ENCODE measurements around the gene MRPL52. TPM values are rescaled to one million over a fixed set of nuclear protein-coding genes. Genes with fewer than 3 reads are reported as not detected.

The MRPL52 gene
- total RNA-seq, 1 experiment from 2014 or later: 134 TPM

DNA sequence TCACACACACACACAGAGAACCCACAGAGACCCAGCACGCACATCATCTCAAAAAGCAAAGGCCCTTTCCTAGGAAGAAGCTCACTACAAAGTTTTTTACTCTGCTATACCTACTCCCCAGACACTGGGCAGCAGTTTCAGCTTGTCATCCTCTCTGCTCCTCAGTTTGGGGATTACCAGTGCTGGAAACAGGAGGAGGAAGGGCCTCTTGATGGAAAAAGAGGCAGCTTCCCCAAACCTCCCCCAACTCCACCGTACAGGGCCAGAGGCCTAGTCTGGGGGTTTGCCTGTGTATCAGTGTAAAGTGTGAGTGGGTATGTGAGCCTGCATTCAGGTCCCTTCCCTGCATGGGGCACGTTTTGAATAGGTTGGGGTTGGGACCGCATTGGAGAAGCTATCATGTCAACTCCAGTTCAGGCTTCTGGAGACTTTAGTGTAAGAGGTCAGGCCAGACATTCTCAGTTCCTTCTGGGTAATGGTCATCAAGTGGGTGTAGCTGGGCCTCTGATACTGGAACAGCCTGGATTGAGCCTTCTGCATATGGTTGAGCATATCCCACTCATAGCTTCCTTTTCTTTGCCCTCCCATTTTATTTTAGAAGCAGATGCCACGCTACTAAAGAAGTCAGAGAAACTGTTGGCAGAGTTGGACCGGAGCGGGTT is 54.5 kb downstream of the MRPL52 start:
- no peaks in the 10 kb centered on the region; the same call in 1 of the 2 replicates for H3K79me2 ChIP-seq (ENCODE audit: insufficient read depth, low read length)
- no peak for TF ChIP-seq POLR2AphosphoS5 (IDR thresholded peaks at IDR 0.05; ENCODE audit: low read depth, low read length)
- no peak for TF ChIP-seq CEBPB (IDR thresholded peaks at IDR 0.05; ENCODE audit: low read depth)
- H4K20me1 ChIP-seq (ENCODE audit: insufficient read depth): no peaks in the 10 kb centered on the region
- POLR2A ChIA-PET: interaction anchor here (0.9 to 4.7 kb wide), 2 partner anchors 12 to 34 kb away, joined by 3 to 24 read pairs; partner anchors contain the start of gene LRP10
- no peak overlapping the region for H3K4me2 ChIP-seq (ENCODE audit: low read length)
- H3K27me3 ChIP-seq (ENCODE audit: insufficient read depth, low read length): no peaks in the 10 kb centered on the region
- H3K27ac ChIP-seq (ENCODE audit: low read depth, low read length): no peak overlapping the region
- H2AFZ ChIP-seq (ENCODE audit: low read depth, low read length, poor library complexity, severe bottlenecking): no peak overlapping the region
- H3K36me3 ChIP-seq (ENCODE audit: control insufficient read depth in 1 of 2, insufficient read depth in 2 of 2, low read length in 2 of 2): no peaks in the 10 kb centered on the region
- no peaks in the 10 kb centered on the region for H3K9me3 ChIP-seq (ENCODE audit: control insufficient read depth in 1 of 2, insufficient read depth in 1 of 2, low read depth in 1 of 2, low read length in 2 of 2)
- H3K4me3 ChIP-seq (replicated peaks in 1 of 2; ENCODE audit: low read depth in 1 of 2, low read length in 2 of 2): no peak overlapping the region
- ATAC-seq (no peak), DNase-seq (ENCODE audit: low read depth, low spot score) (no peak)
- no TSS peak for BruUV-seq (replicated peaks)
- no peaks in the 10 kb centered on the region for H3K9me2 ChIP-seq (ENCODE audit: insufficient read depth)
- CTCF ChIA-PET: interaction anchor here (2.0 to 7.0 kb wide), 2 partner anchors 12 to 16 kb away, joined by 6 to 51 read pairs; partner anchors contain the start of gene LRP10
- H3K9ac ChIP-seq (ENCODE audit: low read length): no peak overlapping the region
- intact Hi-C loops (cut with micrococcal nuclease): no loop called here
- RAD21 ChIA-PET (ENCODE audit: low non-redundant PET in 1 of 2, low total read pairs in 2 of 2, uncharacterized antibody in 2 of 2, unreplicated experiment in 2 of 2): no interaction called here
- H3K4me1 ChIP-seq (ENCODE audit: control insufficient read depth in 1 of 2, insufficient read depth in 2 of 2, low read length in 2 of 2): peaks cover 27 to 39% of the 10 kb centered on the region in 2 experiments

Other genes with a start within 250 kb of the MRPL52 start
- 162 TPM for gene DAD1, start 240.7 kb upstream of the MRPL52 start, total RNA-seq (2021; ENCODE audit: unreplicated experiment)
- gene ABHD4, start 231.6 kb upstream of the MRPL52 start, total RNA-seq (2021; ENCODE audit: unreplicated experiment): 9.4 TPM
- gene OR6J1, start 185.5 kb upstream of the MRPL52 start, total RNA-seq (2021; ENCODE audit: unreplicated experiment): not detected
- 146 TPM for gene OXA1L, start 63.2 kb upstream of the MRPL52 start, total RNA-seq (2021; ENCODE audit: unreplicated experiment)
- 0.27 TPM for gene SLC7A7, start 14.5 kb upstream of the MRPL52 start, total RNA-seq (2021; ENCODE audit: unreplicated experiment)
- gene MMP14, start 6.7 kb downstream of the MRPL52 start, total RNA-seq (2021; ENCODE audit: unreplicated experiment): 17.8 TPM
- gene LRP10, start 41.9 kb downstream of the MRPL52 start, total RNA-seq (2021; ENCODE audit: unreplicated experiment): 42.7 TPM
- gene REM2, start 53.3 kb downstream of the MRPL52 start, total RNA-seq (2021; ENCODE audit: unreplicated experiment): 0.47 TPM
- 67.2 TPM for gene RBM23, start 89.3 kb downstream of the MRPL52 start, total RNA-seq (2021; ENCODE audit: unreplicated experiment)
- 186 TPM for gene PRMT5, start 99.5 kb downstream of the MRPL52 start, total RNA-seq (2021; ENCODE audit: unreplicated experiment)
- gene HAUS4, start 127.2 kb downstream of the MRPL52 start, total RNA-seq (2021; ENCODE audit: unreplicated experiment): 48.7 TPM
- 39.7 TPM for gene AJUBA, start 152.7 kb downstream of the MRPL52 start, total RNA-seq (2021; ENCODE audit: unreplicated experiment)
- gene C14orf93, start 180.3 kb downstream of the MRPL52 start, total RNA-seq (2021; ENCODE audit: unreplicated experiment): 13.7 TPM
- gene PSMB5, start 205.0 kb downstream of the MRPL52 start, total RNA-seq (2021; ENCODE audit: unreplicated experiment): 212 TPM
- not detected for gene PSMB11, start 212.3 kb downstream of the MRPL52 start, total RNA-seq (2021; ENCODE audit: unreplicated experiment)
- 19.3 TPM for gene CDH24, start 227.6 kb downstream of the MRPL52 start, total RNA-seq (2021; ENCODE audit: unreplicated experiment)